HL-60 (cell line): Measurements from ENCODE around the gene NOTCH2.

Experiments used
- CTCF ChIP-seq: IDR thresholded peaks from one replicate; pipeline ENCODE4 v1.5.1; 2011; ENCODE audit warnings: low read length, control low read depth, inconsistent platforms; ENCODE audit not compliant: insufficient read depth
- POLR2AphosphoS5 ChIP-seq: IDR thresholded peaks from 2 replicates; pipeline ENCODE4 v1.6.1; 2012; ENCODE audit warnings: low read depth

GRCh38 chr1:119941392-119941791, 128.1 kb downstream of the NOTCH2 start:
- TF ChIP-seq POLR2AphosphoS5 (no peak), CTCF (no peak)
